ENCODE measurements around the gene MISFA. TPM values are rescaled to one million over a fixed set of nuclear protein-coding genes. Genes with fewer than 3 reads are reported as not detected.

The MISFA gene
- total and polyA plus RNA-seq, 9 of the 15 experiments (the other 6 are each of a cell fraction or from before 2014, with no cell fraction given) = 1.6 to 6.3 (median 3.4) TPM

DNA sequence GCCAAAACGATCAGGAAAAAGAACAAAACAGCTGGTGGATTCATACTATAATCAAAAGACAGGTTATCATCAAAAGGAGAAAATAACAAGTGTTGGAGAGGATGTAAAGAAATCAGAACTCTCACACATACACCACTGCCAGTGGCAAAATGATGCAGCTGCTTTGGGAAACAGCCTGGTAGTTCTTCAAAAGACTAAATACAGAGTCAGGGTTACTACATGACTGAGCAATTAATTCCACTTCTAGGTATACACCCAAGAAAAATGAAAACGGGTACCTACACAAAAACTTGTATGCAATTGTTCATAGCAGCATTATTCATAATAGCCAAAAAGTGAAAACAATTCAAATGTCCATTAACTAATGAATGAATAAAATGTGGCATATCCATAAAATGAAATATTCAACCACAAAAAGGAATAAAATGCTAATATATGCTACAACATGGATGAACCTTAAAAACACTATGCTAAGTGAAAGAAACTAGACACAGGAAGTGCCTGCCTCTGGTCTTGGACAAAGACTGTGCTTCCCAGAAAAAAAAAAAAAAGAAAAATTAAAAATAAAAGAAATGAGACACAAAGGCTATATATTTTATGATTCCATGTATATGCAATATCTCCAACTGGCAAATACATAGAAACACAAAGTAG, 19.3 kb upstream of the MISFA start:
- POLR2A ChIA-PET = no interaction called here
- CTCF ChIA-PET (ENCODE audit: low intra/inter-chr PET ratio) = no interaction called here
- no peaks in the 10 kb centered on the region for H4K20me1 ChIP-seq (replicated peaks; ENCODE audit: control insufficient read depth, insufficient read depth, low read length)

DNA sequence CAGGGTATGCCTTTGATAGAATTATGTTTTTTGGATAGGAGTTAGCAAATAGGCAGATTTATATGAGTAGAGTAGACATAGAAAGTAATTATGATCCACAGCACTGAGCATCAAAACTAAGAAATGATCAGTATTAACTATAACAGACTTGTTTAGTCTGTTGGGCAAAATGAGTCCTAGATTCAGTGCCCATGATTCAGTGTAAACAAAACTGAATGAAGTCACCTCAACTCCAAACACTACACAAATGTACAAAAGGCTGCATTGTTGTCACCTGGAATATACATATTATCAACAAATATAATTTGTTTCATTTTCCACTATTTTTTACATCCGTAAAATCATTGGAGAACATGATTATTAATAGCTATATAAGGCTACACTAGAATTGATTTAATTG, 17.8 kb upstream of the MISFA start:
- Histone ChIP-seq H4K20me1 (replicated peaks; ENCODE audit: control insufficient read depth, insufficient read depth, low read length) (no peaks in the 10 kb centered on the region), H3K27me3 (ENCODE audit: control insufficient read depth in 2 of 2, insufficient read depth in 2 of 2, low read length in 2 of 2) (no peaks in the 10 kb centered on the region), H3K36me3 (ENCODE audit: control insufficient read depth, insufficient read depth, low read length) (peaks cover 8% of the 10 kb centered on the region; the same call in 1 of the 3 replicates), H3K9ac (ENCODE audit: insufficient read depth in 1 of 2, low read depth in 2 of 2, low read length in 2 of 2) (no peak overlapping the region), H3K4me3 (no peak overlapping the region), H3K4me1 (replicated peaks in 1 of 2; ENCODE audit: control insufficient read depth in 2 of 2, insufficient read depth in 2 of 2, low read length in 2 of 2) (peaks cover 4 to 6% of the 10 kb centered on the region in 2 experiments; a peak in 4 of 5 replicates), H2AFZ (ENCODE audit: low read depth, low read length) (no peak overlapping the region), H3K79me2 (ENCODE audit: control insufficient read depth, insufficient read depth, low read length) (no peaks in the 10 kb centered on the region), H3K9me3 (replicated peaks; ENCODE audit: control insufficient read depth, insufficient read depth, low read depth, low read length) (no peaks in the 10 kb centered on the region), H3K4me2 (ENCODE audit: insufficient read depth, low read length) (no peak overlapping the region), H3K27ac (ENCODE audit: extremely low read depth, low read depth, low read length) (no peak overlapping the region), H3K9me1 (ENCODE audit: control insufficient read depth, insufficient read depth, low read length) (no peaks in the 10 kb centered on the region)
- ChIA-PET POLR2A (interaction anchor here (0.6 kb wide), 1 partner anchor 14 kb away, joined by 4 read pairs; no protein-coding TSS in a partner anchor), CTCF (ENCODE audit: low intra/inter-chr PET ratio) (no interaction called here)
- no peak for ATAC-seq
- FAIRE-seq = no peak
- DNase-seq (ENCODE audit: extremely low read depth in 1 of 4, low spot score in 3 of 4) = no peak
- TF ChIP-seq THRAP3 (IDR thresholded peaks at IDR 0.05; ENCODE audit: borderline replicate concordance) (no peak), STAG1 (CRISPR knock-in tag; IDR thresholded peaks at IDR 0.05; ENCODE audit: borderline replicate concordance) (no peak), RBM39 (optimal IDR thresholded peaks at IDR 0.05; ENCODE audit: low read depth, low read length) (no peak), ZNF124 (CRISPR knock-in tag; IDR thresholded peaks at IDR 0.05) (no peak), TOE1 (IDR thresholded peaks at IDR 0.05; ENCODE audit: borderline replicate concordance) (no peak), TOE1 (CRISPR knock-in tag; IDR thresholded peaks at IDR 0.05; ENCODE audit: borderline replicate concordance, low read depth) (no peak), U2AF1 (optimal IDR thresholded peaks at IDR 0.05; ENCODE audit: low read depth, low read length) (no peak), CREM (IDR thresholded peaks at IDR 0.05; ENCODE audit: low read depth) (no peak), HNRNPK (IDR thresholded peaks at IDR 0.05; ENCODE audit: low read depth, low read length, poor library complexity, severe bottlenecking) (no peak)
- TF ChIP-seq, protein P1, sequence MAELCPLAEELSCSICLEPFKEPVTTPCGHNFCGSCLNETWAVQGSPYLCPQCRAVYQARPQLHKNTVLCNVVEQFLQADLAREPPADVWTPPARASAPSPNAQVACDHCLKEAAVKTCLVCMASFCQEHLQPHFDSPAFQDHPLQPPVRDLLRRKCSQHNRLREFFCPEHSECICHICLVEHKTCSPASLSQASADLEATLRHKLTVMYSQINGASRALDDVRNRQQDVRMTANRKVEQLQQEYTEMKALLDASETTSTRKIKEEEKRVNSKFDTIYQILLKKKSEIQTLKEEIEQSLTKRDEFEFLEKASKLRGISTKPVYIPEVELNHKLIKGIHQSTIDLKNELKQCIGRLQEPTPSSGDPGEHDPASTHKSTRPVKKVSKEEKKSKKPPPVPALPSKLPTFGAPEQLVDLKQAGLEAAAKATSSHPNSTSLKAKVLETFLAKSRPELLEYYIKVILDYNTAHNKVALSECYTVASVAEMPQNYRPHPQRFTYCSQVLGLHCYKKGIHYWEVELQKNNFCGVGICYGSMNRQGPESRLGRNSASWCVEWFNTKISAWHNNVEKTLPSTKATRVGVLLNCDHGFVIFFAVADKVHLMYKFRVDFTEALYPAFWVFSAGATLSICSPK (IDR thresholded peaks at IDR 0.05; ENCODE audit: borderline replicate concordance) = no peak
- 61% methylated on average over 1 of the region's 1 CpG for WGBS (ENCODE audit: insufficient coverage, low coverage, missing lambda C conversion rate)
- no TSS peak for BruUV-seq (replicated peaks)
- intact Hi-C loops (cut with micrococcal nuclease) (no loop called here), in situ Hi-C loops (cut with MboI) (no loop called here)

More for the DNA sequence above, 19.3 kb upstream of the MISFA start:
- Histone ChIP-seq H3K9me1 (ENCODE audit: control insufficient read depth, insufficient read depth, low read length) (no peaks in the 10 kb centered on the region), H3K36me3 (ENCODE audit: control insufficient read depth, insufficient read depth, low read length) (peaks cover 8% of the 10 kb centered on the region; the same call in 1 of the 3 replicates), H3K4me2 (ENCODE audit: insufficient read depth, low read length) (no peak overlapping the region), H3K27ac (ENCODE audit: extremely low read depth, low read depth, low read length) (no peak overlapping the region), H2AFZ (ENCODE audit: low read depth, low read length) (no peak overlapping the region), H3K27me3 (ENCODE audit: control insufficient read depth in 2 of 2, insufficient read depth in 2 of 2, low read length in 2 of 2) (no peaks in the 10 kb centered on the region), H3K9ac (ENCODE audit: insufficient read depth in 1 of 2, low read depth in 2 of 2, low read length in 2 of 2) (no peak overlapping the region), H3K79me2 (ENCODE audit: control insufficient read depth, insufficient read depth, low read length) (no peaks in the 10 kb centered on the region), H3K4me3 (no peak overlapping the region), H3K9me3 (replicated peaks; ENCODE audit: control insufficient read depth, insufficient read depth, low read depth, low read length) (no peaks in the 10 kb centered on the region), H3K4me1 (replicated peaks in 1 of 2; ENCODE audit: control insufficient read depth in 2 of 2, insufficient read depth in 2 of 2, low read length in 2 of 2) (peaks cover 0 to 6% of the 10 kb centered on the region in 2 experiments; a peak in 4 of 5 replicates)
- in situ Hi-C loops (cut with MboI) = no loop called here
- no peak for DNase-seq (ENCODE audit: extremely low read depth in 1 of 4, low spot score in 3 of 4)
- TF ChIP-seq MAZ (CRISPR knock-in tag; conservative IDR thresholded peaks at IDR 0.05 in 1 of 2, IDR thresholded peaks at IDR 0.05 in 1 of 2) (no peak), CTBP1 (IDR thresholded peaks at IDR 0.05; ENCODE audit: borderline replicate concordance) (no peak)
- intact Hi-C loops (cut with micrococcal nuclease) = no loop called here
- FAIRE-seq = no peak
- ATAC-seq = no peak
- BruUV-seq (replicated peaks) = no TSS peak
- WGBS (ENCODE audit: insufficient coverage, low coverage, missing lambda C conversion rate) = 43% methylated on average over 2 of the region's 2 CpGs
